GM18909 (cell line): Measurements from ENCODE around the gene LTA.

Experiments
- ATAC-seq: cut with Tn5 transposase; IDR thresholded peaks from one replicate; pipeline ENCODE4 v1.9.1; 2021; ENCODE audit warnings: mild to moderate bottlenecking; ENCODE audit not compliant: unreplicated experiment, poor library complexity

The LTA gene

GRCh38 chr6:31568537-31568961, 3.5 kb upstream of the LTA start:
- peak; percentile 69 for ATAC-seq

DNA sequence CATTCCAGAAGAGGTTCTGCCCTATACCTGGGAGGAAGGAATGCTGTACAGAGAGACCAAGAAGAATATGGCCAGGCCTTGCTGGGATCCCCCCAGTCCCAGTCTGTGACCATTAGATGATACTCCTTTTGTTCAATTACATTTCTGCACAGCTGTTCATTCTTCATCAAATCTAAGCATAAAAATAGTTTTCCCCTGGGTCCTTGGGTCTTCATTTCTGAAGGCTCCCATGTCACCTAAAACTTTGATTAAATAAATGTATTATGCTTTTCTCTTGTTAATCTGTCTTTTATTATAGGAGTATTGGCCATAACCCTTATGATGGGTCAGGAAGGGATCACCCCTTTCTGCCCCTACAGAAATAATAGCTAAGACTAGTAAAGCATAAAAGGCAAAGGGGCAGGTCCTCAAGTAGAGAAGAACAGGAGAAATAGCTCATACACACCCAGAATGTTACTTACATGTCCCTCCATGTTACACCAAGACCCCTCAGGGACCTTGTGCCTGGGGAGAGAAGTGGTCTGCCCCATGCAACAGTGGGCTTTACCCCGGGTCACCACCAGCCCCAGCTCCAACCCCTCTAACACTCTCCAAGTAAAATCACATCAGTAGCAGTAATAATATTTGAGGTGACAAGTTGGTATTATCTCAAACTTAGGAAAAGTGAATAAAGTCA, 2.1 kb upstream of the LTA start:
- no peak for ATAC-seq

DNA sequence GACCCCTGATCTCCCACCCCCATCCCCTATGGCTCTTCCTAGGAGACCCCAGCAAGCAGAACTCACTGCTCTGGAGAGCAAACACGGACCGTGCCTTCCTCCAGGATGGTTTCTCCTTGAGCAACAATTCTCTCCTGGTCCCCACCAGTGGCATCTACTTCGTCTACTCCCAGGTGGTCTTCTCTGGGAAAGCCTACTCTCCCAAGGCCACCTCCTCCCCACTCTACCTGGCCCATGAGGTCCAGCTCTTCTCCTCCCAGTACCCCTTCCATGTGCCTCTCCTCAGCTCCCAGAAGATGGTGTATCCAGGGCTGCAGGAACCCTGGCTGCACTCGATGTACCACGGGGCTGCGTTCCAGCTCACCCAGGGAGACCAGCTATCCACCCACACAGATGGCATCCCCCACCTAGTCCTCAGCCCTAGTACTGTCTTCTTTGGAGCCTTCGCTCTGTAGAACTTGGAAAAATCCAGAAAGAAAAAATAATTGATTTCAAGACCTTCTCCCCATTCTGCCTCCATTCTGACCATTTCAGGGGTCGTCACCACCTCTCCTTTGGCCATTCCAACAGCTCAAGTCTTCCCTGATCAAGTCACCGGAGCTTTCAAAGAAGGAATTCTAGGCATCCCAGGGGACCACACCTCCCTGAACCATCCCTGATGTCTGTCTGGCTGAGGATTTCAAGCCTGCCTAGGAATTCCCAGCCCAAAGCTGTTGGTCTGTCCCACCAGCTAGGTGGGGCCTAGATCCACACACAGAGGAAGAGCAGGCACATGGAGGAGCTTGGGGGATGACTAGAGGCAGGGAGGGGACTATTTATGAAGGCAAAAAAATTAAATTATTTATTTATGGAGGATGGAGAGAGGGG, 1.4 kb downstream of the LTA start:
- no peak for ATAC-seq

DNA sequence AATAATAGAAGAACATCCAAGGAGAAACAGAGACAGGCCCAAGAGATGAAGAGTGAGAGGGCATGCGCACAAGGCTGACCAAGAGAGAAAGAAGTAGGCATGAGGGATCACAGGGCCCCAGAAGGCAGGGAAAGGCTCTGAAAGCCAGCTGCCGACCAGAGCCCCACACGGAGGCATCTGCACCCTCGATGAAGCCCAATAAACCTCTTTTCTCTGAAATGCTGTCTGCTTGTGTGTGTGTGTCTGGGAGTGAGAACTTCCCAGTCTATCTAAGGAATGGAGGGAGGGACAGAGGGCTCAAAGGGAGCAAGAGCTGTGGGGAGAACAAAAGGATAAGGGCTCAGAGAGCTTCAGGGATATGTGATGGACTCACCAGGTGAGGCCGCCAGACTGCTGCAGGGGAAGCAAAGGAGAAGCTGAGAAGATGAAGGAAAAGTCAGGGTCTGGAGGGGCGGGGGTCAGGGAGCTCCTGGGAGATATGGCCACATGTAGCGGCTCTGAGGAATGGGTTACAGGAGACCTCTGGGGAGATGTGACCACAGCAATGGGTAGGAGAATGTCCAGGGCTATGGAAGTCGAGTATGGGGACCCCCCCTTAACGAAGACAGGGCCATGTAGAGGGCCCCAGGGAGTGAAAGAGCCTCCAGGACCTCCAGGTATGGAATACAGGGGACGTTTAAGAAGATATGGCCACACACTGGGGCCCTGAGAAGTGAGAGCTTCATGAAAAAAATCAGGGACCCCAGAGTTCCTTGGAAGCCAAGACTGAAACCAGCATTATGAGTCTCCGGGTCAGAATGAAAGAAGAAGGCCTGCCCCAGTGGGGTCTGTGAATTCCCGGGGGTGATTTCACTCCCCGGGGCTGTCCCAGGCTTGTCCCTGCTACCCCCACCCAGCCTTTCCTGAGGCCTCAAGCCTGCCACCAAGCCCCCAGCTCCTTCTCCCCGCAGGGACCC, 2.3 kb downstream of the LTA start:
- no peak for ATAC-seq

GRCh38 chr6:31575335-31575901, 3.3 kb downstream of the LTA start, which contains the start of gene TNF:
Gene TNF, plus strand, starts transcription at chr6:31575565. Its CDS starts 177 bp downstream, at chr6:31575742.
- no peak for ATAC-seq

DNA sequence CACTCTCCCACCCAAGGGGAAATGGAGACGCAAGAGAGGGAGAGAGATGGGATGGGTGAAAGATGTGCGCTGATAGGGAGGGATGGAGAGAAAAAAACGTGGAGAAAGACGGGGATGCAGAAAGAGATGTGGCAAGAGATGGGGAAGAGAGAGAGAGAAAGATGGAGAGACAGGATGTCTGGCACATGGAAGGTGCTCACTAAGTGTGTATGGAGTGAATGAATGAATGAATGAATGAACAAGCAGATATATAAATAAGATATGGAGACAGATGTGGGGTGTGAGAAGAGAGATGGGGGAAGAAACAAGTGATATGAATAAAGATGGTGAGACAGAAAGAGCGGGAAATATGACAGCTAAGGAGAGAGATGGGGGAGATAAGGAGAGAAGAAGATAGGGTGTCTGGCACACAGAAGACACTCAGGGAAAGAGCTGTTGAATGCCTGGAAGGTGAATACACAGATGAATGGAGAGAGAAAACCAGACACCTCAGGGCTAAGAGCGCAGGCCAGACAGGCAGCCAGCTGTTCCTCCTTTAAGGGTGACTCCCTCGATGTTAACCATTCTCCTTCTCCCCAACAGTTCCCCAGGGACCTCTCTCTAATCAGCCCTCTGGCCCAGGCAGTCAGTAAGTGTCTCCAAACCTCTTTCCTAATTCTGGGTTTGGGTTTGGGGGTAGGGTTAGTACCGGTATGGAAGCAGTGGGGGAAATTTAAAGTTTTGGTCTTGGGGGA, 4.0 kb downstream of the LTA start:
- no peak for ATAC-seq

GRCh38 chr6:31576897-31577578, 4.9 kb downstream of the LTA start:
- ATAC-seq: no peak

GRCh38 chr6:31577579-31577966, 5.5 kb downstream of the LTA start:
- no peak for ATAC-seq

GRCh38 chr6:31578184-31579118, 6.4 kb downstream of the LTA start:
- no peak for ATAC-seq

GRCh38 chr6:31579119-31579505, 7.0 kb downstream of the LTA start:
- ATAC-seq: no peak

DNA sequence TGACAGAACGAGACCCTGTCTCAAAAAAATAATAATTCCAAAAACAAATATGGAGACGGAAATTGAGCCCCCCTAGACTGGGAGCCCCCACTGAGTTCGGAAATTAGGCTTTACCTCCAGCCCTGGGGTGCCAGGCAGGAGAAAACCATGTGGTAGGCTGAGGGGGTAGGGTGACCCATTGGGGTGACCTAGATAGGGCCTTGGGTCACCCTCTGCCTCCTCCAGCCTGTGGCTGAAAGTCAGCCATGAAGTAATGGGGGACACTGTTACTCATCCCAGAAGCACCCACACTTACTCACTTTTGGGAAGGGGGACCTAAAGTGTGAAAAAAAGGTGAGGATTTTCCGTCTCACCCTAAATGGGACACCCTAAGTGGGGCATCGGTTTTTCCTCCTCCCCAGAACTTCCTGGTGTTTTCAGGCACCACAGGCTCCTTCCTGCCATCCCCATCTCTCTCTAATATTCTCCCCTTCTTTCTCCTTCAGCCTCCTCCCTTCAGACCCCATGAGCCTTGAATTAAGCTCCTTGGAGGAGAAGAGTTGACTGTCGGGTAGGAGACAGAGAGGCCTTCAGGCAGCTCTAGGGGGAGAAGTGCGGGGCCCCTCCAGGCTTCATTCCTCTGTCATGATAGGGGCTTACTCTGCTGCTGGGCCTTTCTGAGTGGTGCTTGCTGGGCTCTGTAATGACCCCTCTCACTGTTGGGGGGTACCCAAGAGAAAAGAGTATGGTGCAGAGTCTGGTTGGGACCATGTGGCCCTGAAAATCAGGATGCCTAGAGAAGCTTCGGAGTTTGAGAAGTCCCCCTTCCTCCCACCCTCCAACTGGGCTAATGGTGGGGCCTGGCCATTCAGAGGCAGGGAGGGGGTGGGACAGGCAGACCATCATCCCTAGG, 7.7 kb downstream of the LTA start:
- ATAC-seq: no peak

DNA sequence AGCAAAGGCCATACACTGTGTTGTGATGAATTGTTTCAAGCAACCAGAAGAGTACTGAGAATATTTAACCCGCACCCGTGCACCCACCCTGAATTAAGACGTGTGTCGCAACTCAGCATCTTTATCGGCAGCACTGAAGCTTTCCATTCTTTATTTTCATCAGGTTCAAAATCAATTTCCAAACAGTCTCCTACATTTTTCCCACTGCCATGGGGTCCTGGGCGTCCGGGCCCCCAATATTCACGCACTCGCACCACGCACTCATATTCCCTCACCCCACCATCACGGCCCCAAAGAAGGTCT, 8.3 kb downstream of the LTA start:
- ATAC-seq: no peak

DNA sequence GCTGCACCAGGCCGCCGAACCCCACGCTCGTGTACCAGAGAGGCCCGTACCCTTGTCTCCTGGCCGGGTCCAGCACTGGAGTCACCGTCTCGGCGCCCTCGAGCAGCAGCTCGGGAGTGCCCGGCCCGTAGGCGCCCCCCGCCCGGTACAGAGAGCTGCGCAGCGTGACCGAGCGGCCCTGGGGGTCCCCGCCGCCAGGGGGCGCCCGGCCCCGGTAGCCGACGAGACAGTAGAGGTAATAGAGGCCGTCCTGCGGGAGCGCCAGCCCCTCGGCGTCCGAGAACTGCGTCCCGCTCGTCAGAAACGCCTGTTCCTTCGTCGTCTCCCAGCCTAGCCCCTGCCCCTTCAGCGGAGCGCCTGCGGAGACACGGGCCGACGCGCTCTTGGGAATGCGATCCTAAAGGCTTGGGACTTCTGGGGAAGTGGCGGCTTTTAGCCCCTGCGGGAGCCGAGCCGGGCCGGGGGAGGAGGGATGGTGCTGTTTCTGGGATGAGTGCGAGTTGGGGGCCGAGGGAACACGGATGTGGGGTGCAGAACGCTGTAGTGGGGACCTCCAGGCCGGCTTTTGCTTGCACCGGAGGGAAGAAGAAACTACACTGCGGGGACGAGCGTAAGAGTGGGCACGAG, 8.8 kb downstream of the LTA start:
- ATAC-seq: peak; percentile 68

GRCh38 chr6:31581434-31582229, 9.5 kb downstream of the LTA start:
- ATAC-seq: no peak

DNA sequence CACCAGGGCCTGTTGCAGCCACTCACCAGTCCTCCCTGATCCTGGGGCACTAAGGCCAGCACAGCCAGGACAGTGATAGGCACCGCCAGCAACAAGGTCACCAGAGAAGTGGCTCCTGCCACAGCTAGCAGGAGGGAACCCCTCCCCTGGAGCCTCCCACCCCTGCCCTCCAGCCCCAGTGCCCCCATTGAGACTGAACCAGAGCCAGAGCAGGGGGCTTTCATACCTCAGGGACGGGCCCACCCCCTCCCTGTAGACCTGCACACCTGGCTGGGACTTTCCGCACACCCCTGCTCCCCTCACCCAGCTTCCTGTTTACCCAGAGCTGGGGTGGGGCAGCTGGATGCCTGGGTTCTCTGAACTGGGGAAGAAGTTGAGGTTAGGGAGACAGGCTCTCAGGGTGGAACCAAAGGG, 10.1 kb downstream of the LTA start, which contains the start of gene LTB:
Gene LTB, minus strand, starts transcription at position 195 of the 414 bp plus-strand sequence. Its CDS starts 7 bp downstream, at position 188.
- no peak for ATAC-seq

GRCh38 chr6:31585491-31585890, 13.4 kb downstream of the LTA start:
- ATAC-seq: no peak
